Measurements from ENCODE around the gene TNFRSF9. TPM values are rescaled to one million over a fixed set of nuclear protein-coding genes. Genes with fewer than 3 reads are reported as not detected.
A peak's percentile ranks its signal among the peaks of the same experiment; 100 is the strongest.

Gene TNFRSF9
- total and polyA plus RNA-seq, 8 donors, result 0.11 to 4.3 (median 0.22) TPM

- Histone ChIP-seq H3K27me3 (no peaks in the 10 kb centered on the region), H3K4me3 (peak overlapping the region; percentile 87), H3K4me1 (peaks cover 10 to 53% of the 10 kb centered on the region in 2 donors), H3K27ac (peak overlapping the region; percentile 93 to 95), H3K9me3 (no peaks in the 10 kb centered on the region), H3K36me3 (peaks cover 0 to 38% of the 10 kb centered on the region in 2 donors)
- no peak for DNase-seq
- ATAC-seq, result peak; percentile 0
- TF ChIP-seq CTCF (IDR thresholded peaks at IDR 0.05), result no peak
- intact Hi-C loops (cut with DNase I), result no loop called here
Observed at GRCh38 chr1:7962014-7962335, 21.3 kb upstream of the TNFRSF9 start.

GRCh38 chr1:7961216-7962013 is 20.8 kb upstream of the TNFRSF9 start, which contains the start of gene PARK7:
PARK7 (plus strand) TSS chr1:7961711; CDS start chr1:7962786, 1,075 bp downstream.
- no peaks in the 10 kb centered on the region for H3K27me3 ChIP-seq
- H3K27ac ChIP-seq, result peak within 1 kb of the TSS; percentile 93 to 95
- TF ChIP-seq CTCF (IDR thresholded peaks at IDR 0.05), result peak in 1 of 2 donors; percentile 45
- H3K4me3 ChIP-seq, result peak within 1 kb of the TSS; percentile 87
- peaks cover 10 to 52% of the 10 kb centered on the region in 2 donors for H3K4me1 ChIP-seq
- no peaks in the 10 kb centered on the region for H3K9me3 ChIP-seq
- intact Hi-C loops (cut with DNase I), result no loop called here
- DNase-seq (peak; percentile 99 to 100 (median 100)), ATAC-seq (peak; percentile 99)
- H3K36me3 ChIP-seq, result peaks cover 0 to 35% of the 10 kb centered on the region in 2 donors

GRCh38 chr1:7960867-7961215 is 20.2 kb upstream of the TNFRSF9 start:
- TF ChIP-seq CTCF (IDR thresholded peaks at IDR 0.05), result no peak
- ATAC-seq, result no peak
- DNase-seq, result no peak
- intact Hi-C loops (cut with DNase I), result no loop called here
- Histone ChIP-seq H3K36me3 (peaks cover 0 to 30% of the 10 kb centered on the region in 2 donors), H3K27me3 (no peaks in the 10 kb centered on the region), H3K9me3 (no peaks in the 10 kb centered on the region), H3K4me3 (peak overlapping the region; percentile 87), H3K4me1 (peaks cover 10 to 46% of the 10 kb centered on the region in 2 donors), H3K27ac (peak overlapping the region; percentile 93 to 95)

- Histone ChIP-seq H3K27ac (peak overlapping the region; percentile 93 to 95), H3K4me3 (peak overlapping the region in 1 of 2 donors; percentile 87), H3K27me3 (no peaks in the 10 kb centered on the region), H3K9me3 (no peaks in the 10 kb centered on the region), H3K4me1 (peaks cover 10 to 45% of the 10 kb centered on the region in 2 donors), H3K36me3 (peaks cover 0 to 23% of the 10 kb centered on the region in 2 donors)
- no peak for DNase-seq
- intact Hi-C loops (cut with DNase I), result no loop called here
- TF ChIP-seq CTCF (IDR thresholded peaks at IDR 0.05), result no peak
- no peak for ATAC-seq
Observed at GRCh38 chr1:7960165-7960564, 19.5 kb upstream of the TNFRSF9 start.

GRCh38 chr1:7956218-7957032 is 15.8 kb upstream of the TNFRSF9 start:
- no peaks in the 10 kb centered on the region for H3K36me3 ChIP-seq
- no peak for TF ChIP-seq CTCF (IDR thresholded peaks at IDR 0.05)
- H3K9me3 ChIP-seq, result no peaks in the 10 kb centered on the region
- intact Hi-C loops (cut with DNase I), result no loop called here
- DNase-seq, result no peak
- H3K4me1 ChIP-seq, result peaks cover 5 to 19% of the 10 kb centered on the region in 2 donors
- H3K27me3 ChIP-seq, result no peaks in the 10 kb centered on the region
- no peak overlapping the region for H3K4me3 ChIP-seq
- ATAC-seq, result no peak
- H3K27ac ChIP-seq, result no peak overlapping the region
